Inferior parietal cortex (tissue), 1 donor: Measurements from ENCODE around the gene FARP1.

Experiments used
- DNase-seq: peaks from one replicate; pipeline ENCODE4 v3.0.0-alpha.2; 2016; ENCODE audit errors: extremely low spot score

The FARP1 gene

GRCh38 chr13:98427331-98427995 is 284.6 kb downstream of the FARP1 start:
- no peak for DNase-seq

- no peak for DNase-seq
These were observed 285.5 kb downstream of the FARP1 start for GRCh38 chr13:98428256-98428966.

GRCh38 chr13:98429081-98429480 is 286.2 kb downstream of the FARP1 start:
- DNase-seq = no peak

DNA sequence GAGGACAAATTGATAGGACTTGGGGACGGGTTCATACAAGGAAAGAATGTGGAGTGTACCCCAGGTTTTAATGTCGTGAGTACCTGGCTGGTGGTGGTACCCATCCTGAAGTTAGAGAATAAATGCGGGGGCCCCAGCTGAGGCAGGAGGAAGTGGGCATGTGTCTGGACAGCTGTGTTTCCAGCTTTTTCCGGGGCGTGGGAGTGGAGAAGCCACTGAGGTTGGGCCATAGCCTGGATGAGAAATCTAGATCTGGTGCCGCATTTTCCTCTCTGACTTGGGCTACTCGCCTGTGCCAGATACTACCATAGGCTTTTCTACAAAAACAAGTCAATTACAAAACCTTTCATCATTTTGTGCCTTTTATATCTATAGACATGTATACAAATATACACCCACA is 286.6 kb downstream of the FARP1 start:
- DNase-seq = no peak

- no peak for DNase-seq
These were observed 287.3 kb downstream of the FARP1 start for GRCh38 chr13:98429977-98430736.

GRCh38 chr13:98432638-98433037 is 289.7 kb downstream of the FARP1 start:
- DNase-seq = no peak

- no peak for DNase-seq
These were observed 290.8 kb downstream of the FARP1 start for GRCh38 chr13:98433654-98434053.

GRCh38 chr13:98434060-98434459 is 291.2 kb downstream of the FARP1 start:
- no peak for DNase-seq

- DNase-seq = no peak
These were observed 292.5 kb downstream of the FARP1 start for GRCh38 chr13:98435376-98435775.

GRCh38 chr13:98436233-98436910 is 293.5 kb downstream of the FARP1 start:
- DNase-seq = no peak

DNA sequence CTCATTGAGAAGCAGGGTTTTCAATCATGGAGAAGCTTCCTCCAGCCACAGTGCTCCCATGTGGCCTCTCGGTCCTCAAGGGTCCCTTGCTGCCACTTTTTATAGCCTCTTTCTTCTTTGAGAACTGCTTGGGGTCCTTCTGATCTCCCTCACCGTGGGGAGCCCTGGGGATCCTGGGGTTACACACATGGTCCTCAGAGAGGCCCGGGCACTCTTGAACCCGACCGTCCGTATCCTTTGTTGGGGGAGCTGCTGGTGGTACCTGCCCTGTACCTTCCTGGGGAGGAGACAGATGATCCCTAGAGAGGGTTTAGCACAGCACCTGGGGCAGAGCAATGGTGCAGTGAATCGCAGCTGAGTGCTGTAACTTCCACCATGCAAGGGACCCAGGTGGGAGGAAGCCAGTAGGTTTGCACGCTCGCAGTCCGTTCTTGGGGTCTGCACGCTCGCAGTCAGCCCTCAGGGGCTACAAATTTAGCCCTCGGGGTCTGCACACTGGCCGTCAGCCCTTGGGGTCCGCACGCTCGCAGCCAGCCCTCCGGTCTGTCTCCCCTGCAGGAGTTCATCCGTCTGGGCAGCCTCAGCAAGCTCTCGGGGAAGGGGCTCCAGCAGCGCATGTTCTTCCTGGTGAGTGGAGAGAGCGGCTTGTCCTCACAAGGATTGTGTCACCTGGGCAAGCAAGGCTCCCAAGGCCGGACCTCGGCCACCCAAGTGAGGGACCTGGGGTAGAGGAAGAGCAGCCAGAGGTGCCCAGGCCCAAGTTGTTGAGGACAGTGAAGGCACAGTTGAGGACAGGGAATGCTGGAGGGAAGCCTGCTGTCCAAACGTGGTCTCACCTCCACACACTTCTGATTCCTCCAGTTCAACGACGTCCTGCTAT is 295.6 kb downstream of the FARP1 start:
- DNase-seq = no peak

DNA sequence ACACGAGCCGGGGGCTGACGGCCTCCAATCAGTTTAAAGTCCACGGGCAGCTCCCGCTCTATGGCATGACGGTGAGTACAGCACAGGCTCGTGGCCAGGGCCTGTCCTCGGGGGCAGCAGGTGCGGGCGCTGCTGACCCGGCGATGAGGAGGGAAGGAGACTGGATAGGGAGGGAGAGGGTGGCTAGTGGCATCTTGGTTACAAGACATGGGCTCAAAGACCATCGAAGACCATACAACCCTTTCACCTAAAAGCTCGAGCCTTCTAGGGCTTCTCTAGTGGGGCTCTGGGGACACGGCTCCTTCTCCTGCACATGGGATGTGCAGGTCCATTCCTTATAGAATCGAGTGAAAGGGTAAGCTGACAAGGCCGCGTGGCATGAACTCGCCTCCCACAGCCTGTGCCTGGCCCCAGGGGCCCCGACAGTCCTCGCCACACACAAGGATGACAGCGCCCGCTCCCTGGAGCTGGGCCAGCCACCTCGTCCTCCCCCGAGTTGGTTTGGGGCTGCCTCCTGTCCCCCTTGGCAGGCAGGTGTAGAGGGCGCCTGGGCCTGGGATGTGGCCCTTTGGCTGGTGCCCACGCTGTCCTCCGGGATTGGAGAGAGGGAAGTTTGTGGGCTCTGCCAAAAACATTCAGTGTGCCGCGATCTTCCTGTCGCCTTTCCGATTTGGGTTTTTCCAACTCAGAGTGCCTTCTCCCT is 296.4 kb downstream of the FARP1 start:
- no peak for DNase-seq

GRCh38 chr13:98439896-98440295 is 297.0 kb downstream of the FARP1 start:
- DNase-seq = no peak

GRCh38 chr13:98440390-98441055 is 297.6 kb downstream of the FARP1 start:
- no peak for DNase-seq

GRCh38 chr13:98441056-98441676 is 298.3 kb downstream of the FARP1 start:
- DNase-seq = no peak

GRCh38 chr13:98442391-98443230 is 299.7 kb downstream of the FARP1 start:
- DNase-seq = no peak

- no peak for DNase-seq
These were observed 300.4 kb downstream of the FARP1 start for GRCh38 chr13:98443329-98443728.

- DNase-seq = no peak
These were observed 301.0 kb downstream of the FARP1 start for GRCh38 chr13:98443800-98444325.
